Smooth muscle cell (in vitro differentiated cells): ENCODE data around the gene IRAK2. TPM values are rescaled to one million over a fixed set of nuclear protein-coding genes. Genes with fewer than 3 reads are reported as not detected.

Experiments
- DNase-seq: peaks from one replicate; lab custom pipeline; 2025; ENCODE audit not compliant: unreplicated experiment; lab: John Stamatoyannopoulos, UW
- H2AFZ ChIP-seq: fragments of 200-600 bp; sonication (generic); 2 replicates; pipeline ENCODE4 v1.6.0; 2016; ENCODE audit warnings: antibody characterized with exemption, low read depth, mild to moderate bottlenecking
- H3F3A ChIP-seq: fragments of 200-600 bp; sonication (generic); 2 replicates; pipeline ENCODE4 v1.6.0; 2017; ENCODE audit warnings: antibody characterized with exemption, low read depth
- H3K27ac ChIP-seq: fragments of 200-600 bp; sonication (generic); 2 replicates; pipeline ENCODE4 v1.5.1; 2016; ENCODE audit warnings: low read depth, mild to moderate bottlenecking
- H3K27me3 ChIP-seq: fragments of 200-600 bp; sonication (generic); 2 replicates; pipeline ENCODE4 v1.6.1; 2016; ENCODE audit warnings: low read depth, mild to moderate bottlenecking
- H3K36me3 ChIP-seq: fragments of 200-600 bp; sonication (generic); 2 replicates; pipeline ENCODE4 v1.5.1; 2016; ENCODE audit warnings: low read depth
- H3K4me1 ChIP-seq: fragments of 200-600 bp; sonication (generic); 2 replicates; pipeline ENCODE4 v1.5.1; 2016; ENCODE audit warnings: low read depth
- H3K4me2 ChIP-seq: fragments of 200-600 bp; sonication (generic); 2 replicates; pipeline ENCODE4 v1.6.0; 2016; ENCODE audit warnings: mild to moderate bottlenecking
- H3K4me3 ChIP-seq: fragments of 200-600 bp; sonication (generic); 2 replicates; pipeline ENCODE4 v1.5.1; 2016; ENCODE audit warnings: mild to moderate bottlenecking
- H3K79me2 ChIP-seq: fragments of 200-600 bp; sonication (generic); 2 replicates; pipeline ENCODE4 v1.6.0; 2016; ENCODE audit warnings: low read depth, mild to moderate bottlenecking
- H3K9ac ChIP-seq: fragments of 200-600 bp; sonication (generic); 2 replicates; pipeline ENCODE4 v1.6.0; 2016; ENCODE audit warnings: low read depth
- H3K9me3 ChIP-seq: fragments of 200-600 bp; sonication (generic); replicated peaks from 2 replicates; pipeline ENCODE4 v1.5.1; 2016; ENCODE audit warnings: low read depth
- H4K20me1 ChIP-seq: fragments of 200-600 bp; sonication (generic); 2 replicates; pipeline ENCODE4 v1.6.0; 2016; ENCODE audit warnings: low read depth
- CTCF ChIP-seq: fragments of 200-600 bp; sonication (generic); IDR thresholded peaks from 2 replicates; pipeline ENCODE4 v1.5.1; 2017; ENCODE audit warnings: borderline replicate concordance, mild to moderate bottlenecking, antibody characterized with exemption; ENCODE audit not compliant: insufficient read depth, poor library complexity, severe bottlenecking
- WGBS: methylation state at CpG from one replicate; pipeline ENCODE4 v1.1.7; 2016; ENCODE audit warnings: low lambda C conversion rate; 5-methylcytosine and 5-hydroxymethylcytosine counted together
- polyA plus RNA-seq: library from polyadenylated mRNA; unstranded; fragments of >200 nt; fragmentation: Nextera tagmentation; extraction: Ambion mirVana; gene quantifications from 2 replicates; pipeline ENCODE4 v1.2.1, GENCODE V29; 2016
- total RNA-seq: library from RNA; depleted of rRNA; stranded (reverse); fragments of >200 nt; gene quantifications from 2 replicates; pipeline ENCODE4 v1.2.3, GENCODE V29; 2014

The IRAK2 gene
- total and polyA plus RNA-seq, 2 experiments from 2014 or later: 3.3 to 3.4 TPM

- no peak for DNase-seq
- Histone ChIP-seq H4K20me1 (peaks cover 7% of the 10 kb centered on the region), H3K27ac (no peak overlapping the region), H3K27me3 (no peaks in the 10 kb centered on the region), H3K4me2 (no peak overlapping the region), H3F3A (no peaks in the 10 kb centered on the region), H3K9ac (no peak overlapping the region), H3K79me2 (no peaks in the 10 kb centered on the region), H3K4me1 (peaks cover 16% of the 10 kb centered on the region), H3K36me3 (peaks cover 3% of the 10 kb centered on the region), H2AFZ (no peak overlapping the region), H3K9me3 (no peaks in the 10 kb centered on the region), H3K4me3 (no peak overlapping the region)
- WGBS: 92% methylated on average over 5 of the region's 5 CpGs
- TF ChIP-seq CTCF: no peak
Measured at GRCh38 chr3:10283638-10284037, 118.9 kb downstream of the IRAK2 start.

GRCh38 chr3:10284496-10284895 is 119.8 kb downstream of the IRAK2 start:
- peaks cover 3% of the 10 kb centered on the region for H4K20me1 ChIP-seq
- no peak overlapping the region for H2AFZ ChIP-seq
- H3K9ac ChIP-seq: no peak overlapping the region
- no peaks in the 10 kb centered on the region for H3K9me3 ChIP-seq
- H3K4me2 ChIP-seq: no peak overlapping the region
- H3K36me3 ChIP-seq: no peaks in the 10 kb centered on the region
- H3F3A ChIP-seq: no peaks in the 10 kb centered on the region
- H3K79me2 ChIP-seq: no peaks in the 10 kb centered on the region
- WGBS: 94% methylated on average over 9 of the region's 9 CpGs
- peaks cover 16% of the 10 kb centered on the region for H3K4me1 ChIP-seq
- no peaks in the 10 kb centered on the region for H3K27me3 ChIP-seq
- DNase-seq: no peak
- H3K4me3 ChIP-seq: no peak overlapping the region
- TF ChIP-seq CTCF: no peak
- H3K27ac ChIP-seq: no peak overlapping the region

GRCh38 chr3:10285272-10286132 is 120.8 kb downstream of the IRAK2 start:
- H3K27ac ChIP-seq: no peak overlapping the region
- H3K4me2 ChIP-seq: no peak overlapping the region
- no peak for TF ChIP-seq CTCF
- H3K79me2 ChIP-seq: no peaks in the 10 kb centered on the region
- no peaks in the 10 kb centered on the region for H3K27me3 ChIP-seq
- peaks cover 3% of the 10 kb centered on the region for H4K20me1 ChIP-seq
- no peak overlapping the region for H3K4me3 ChIP-seq
- WGBS: 79% methylated on average over 12 of the region's 12 CpGs
- no peaks in the 10 kb centered on the region for H3F3A ChIP-seq
- no peak overlapping the region for H3K9ac ChIP-seq
- H3K9me3 ChIP-seq: no peaks in the 10 kb centered on the region
- DNase-seq: no peak
- no peaks in the 10 kb centered on the region for H3K36me3 ChIP-seq
- H2AFZ ChIP-seq: no peak overlapping the region
- peaks cover 16% of the 10 kb centered on the region for H3K4me1 ChIP-seq

GRCh38 chr3:10286133-10286524 is 121.4 kb downstream of the IRAK2 start:
- no peaks in the 10 kb centered on the region for H3K36me3 ChIP-seq
- H3F3A ChIP-seq: no peaks in the 10 kb centered on the region
- no peaks in the 10 kb centered on the region for H3K9me3 ChIP-seq
- no peak overlapping the region for H2AFZ ChIP-seq
- H3K9ac ChIP-seq: no peak overlapping the region
- H3K27me3 ChIP-seq: no peaks in the 10 kb centered on the region
- H3K4me3 ChIP-seq: no peak overlapping the region
- WGBS: 96% methylated on average over 5 of the region's 5 CpGs
- H3K79me2 ChIP-seq: no peaks in the 10 kb centered on the region
- H4K20me1 ChIP-seq: peaks cover 3% of the 10 kb centered on the region
- no peak for DNase-seq
- peaks cover 16% of the 10 kb centered on the region for H3K4me1 ChIP-seq
- H3K4me2 ChIP-seq: no peak overlapping the region
- H3K27ac ChIP-seq: no peak overlapping the region
- TF ChIP-seq CTCF: no peak
